GM19099 (cell line): ENCODE measurements around the gene UBASH3B.

Experiments
- POLR2A ChIP-seq: IDR thresholded peaks from 3 replicates; pipeline ENCODE4 v1.6.1; 2011; ENCODE audit warnings: low read depth; ENCODE audit not compliant: insufficient read length; ENCODE audit errors: extremely low read depth

Gene UBASH3B

GRCh38 chr11:122804161-122804560 lies 148.6 kb downstream of the UBASH3B start:
- TF ChIP-seq POLR2A = no peak

- TF ChIP-seq POLR2A = no peak
These were observed 149.3 kb downstream of the UBASH3B start for GRCh38 chr11:122804796-122805195.

- no peak for TF ChIP-seq POLR2A
These were observed 152.4 kb downstream of the UBASH3B start for GRCh38 chr11:122807731-122808477.

- no peak for TF ChIP-seq POLR2A
These were observed 153.0 kb downstream of the UBASH3B start for GRCh38 chr11:122808478-122808869.

- no peak for TF ChIP-seq POLR2A
These were observed 154.3 kb downstream of the UBASH3B start for GRCh38 chr11:122809866-122810265.

- no peak for TF ChIP-seq POLR2A
These were observed 156.2 kb downstream of the UBASH3B start for GRCh38 chr11:122811721-122812120.

- no peak for TF ChIP-seq POLR2A
These were observed 157.1 kb downstream of the UBASH3B start for GRCh38 chr11:122812638-122813037.

GRCh38 chr11:122813176-122813893 lies 157.8 kb downstream of the UBASH3B start:
- no peak for TF ChIP-seq POLR2A

GRCh38 chr11:122813894-122814270 lies 158.4 kb downstream of the UBASH3B start:
- no peak for TF ChIP-seq POLR2A

- TF ChIP-seq POLR2A = no peak
These were observed 158.9 kb downstream of the UBASH3B start for GRCh38 chr11:122814401-122814800.

GRCh38 chr11:122815900-122816299 lies 160.4 kb downstream of the UBASH3B start:
- TF ChIP-seq POLR2A = no peak

GRCh38 chr11:122816761-122817520 lies 161.4 kb downstream of the UBASH3B start:
- no peak for TF ChIP-seq POLR2A

GRCh38 chr11:122820158-122820557 lies 164.6 kb downstream of the UBASH3B start:
- TF ChIP-seq POLR2A = no peak

- TF ChIP-seq POLR2A = no peak
These were observed 165.6 kb downstream of the UBASH3B start for GRCh38 chr11:122821169-122821568.

- no peak for TF ChIP-seq POLR2A
These were observed 166.7 kb downstream of the UBASH3B start for GRCh38 chr11:122822241-122822640.
